Esophagus squamous epithelium (tissue), 5 donors: ENCODE data around the gene NBDY. TPM values are rescaled to one million over a fixed set of nuclear protein-coding genes. Genes with fewer than 3 reads are reported as not detected.
A peak's percentile ranks its signal among the peaks of the same experiment; 100 is the strongest.

Source experiments
- DNase-seq: peaks from one replicate; lab custom pipeline; 2025; lab: John Stamatoyannopoulos, UW
- H3K27ac ChIP-seq, 4 donors: fragments of 200-600 bp; sonication (generic); one replicate each; pipeline ENCODE4 v1.5.1; 2016 to 2019; ENCODE audit warnings: mild to moderate bottlenecking in 1 of 4
- H3K27me3 ChIP-seq, 4 donors: fragments of 200-600 bp; sonication (generic); 1 replicate in 3 of 4; 2 replicates in 1 of 4; pipeline versions ENCODE4 v1.5.1 to v1.6.0; 2017 to 2021; ENCODE audit warnings: antibody characterized with exemption in 1 of 4
- H3K36me3 ChIP-seq, 3 donors: fragments of 200-600 bp; sonication (generic); one replicate each; pipeline ENCODE4 v1.5.1; 2016 to 2019
- H3K4me1 ChIP-seq, 3 donors: fragments of 200-600 bp; sonication (generic); one replicate each; pipeline ENCODE4 v1.5.1; 2017 to 2019
- H3K4me3 ChIP-seq, 4 donors: fragments of 200-600 bp; sonication (generic); 1 replicate in 3 of 4; 2 replicates in 1 of 4; pipeline ENCODE4 v1.5.1; 2016 to 2019; ENCODE audit warnings: mild to moderate bottlenecking in 2 of 4, moderate library complexity in 1 of 4
- H3K9me3 ChIP-seq, 3 donors: fragments of 200-600 bp; sonication (generic); one replicate each; pipeline ENCODE4 v1.5.1; 2016 to 2019
- POLR2A ChIP-seq, 4 donors: fragments of 450-650 bp; IDR thresholded peaks; one replicate each; pipeline ENCODE4 v1.6.1; 2017; ENCODE audit warnings: antibody characterized with exemption in 4 of 4, mild to moderate bottlenecking in 4 of 4, moderate library complexity in 3 of 4
- WGBS, 2 donors: methylation state at CpG; one replicate each; pipeline ENCODE4 v1.1.5; 2018; 5-methylcytosine and 5-hydroxymethylcytosine counted together
- intact Hi-C: fragments of 100-400 bp; cut with DNase I; formaldehyde crosslinking; loops from one replicate; pipeline ENCODE4 v1.15.0; 2022
- total RNA-seq, 4 donors: library from RNA; depleted of rRNA; stranded (reverse); fragments of >200 nt; gene quantifications; one replicate each; pipeline ENCODE4 v1.1.0, GENCODE V29; 2016
- TF ChIP-seq, protein P1 (sequence below), 6 experiments: fragments of 450-650 bp in 4 of 6; fragments of 200-600 bp in 2 of 6; sonication (generic) in 2 of 6; IDR thresholded peaks; one replicate each; pipeline ENCODE4 v1.5.1; 2016 to 2019; ENCODE audit warnings: antibody characterized with exemption in 6 of 6, mild to moderate bottlenecking in 4 of 6, moderate library complexity in 4 of 6
- donor health status: DM: yes; HTN: yes; CAD: no.

NBDY gene
- total RNA-seq, 4 donors from 2014 or later = 8.3 to 17.7 (median 10.8) TPM

DNA sequence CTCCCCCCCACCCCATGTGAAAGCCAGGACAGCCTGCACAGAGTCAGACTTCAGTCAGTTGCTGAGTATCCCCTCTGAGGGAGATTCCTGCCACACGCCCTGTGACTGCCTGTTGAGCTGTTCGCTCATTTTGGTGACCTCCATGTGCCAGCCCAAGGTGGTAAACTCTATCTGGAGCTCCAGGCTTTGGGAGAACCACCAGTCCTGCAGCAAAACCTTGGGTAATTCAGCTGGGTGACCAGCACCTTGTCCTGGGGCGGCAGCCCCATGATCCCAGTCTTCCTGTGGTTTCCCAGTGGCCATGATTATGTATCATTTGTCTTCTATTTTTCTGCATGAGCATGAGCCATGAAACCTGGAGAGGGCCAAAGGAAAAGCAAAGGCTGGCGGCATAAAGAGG lies 73.4 kb downstream of the NBDY start:
- Histone ChIP-seq H3K9me3 (no peaks in the 10 kb centered on the region), H3K27ac (no peak overlapping the region), H3K4me3 (peak overlapping the region in 1 of 4 donors; percentile 74), H3K27me3 (no peaks in the 10 kb centered on the region), H3K4me1 (peaks cover 4 to 30% (median 10%) of the 10 kb centered on the region in 3 donors), H3K36me3 (no peaks in the 10 kb centered on the region)
- WGBS, 2 donors = 48% methylated on average over 3 of the region's 4 CpGs; no CpG with 5 or more reads in 1 of the 2 donors
- no peak for DNase-seq
- TF ChIP-seq, protein P1, sequence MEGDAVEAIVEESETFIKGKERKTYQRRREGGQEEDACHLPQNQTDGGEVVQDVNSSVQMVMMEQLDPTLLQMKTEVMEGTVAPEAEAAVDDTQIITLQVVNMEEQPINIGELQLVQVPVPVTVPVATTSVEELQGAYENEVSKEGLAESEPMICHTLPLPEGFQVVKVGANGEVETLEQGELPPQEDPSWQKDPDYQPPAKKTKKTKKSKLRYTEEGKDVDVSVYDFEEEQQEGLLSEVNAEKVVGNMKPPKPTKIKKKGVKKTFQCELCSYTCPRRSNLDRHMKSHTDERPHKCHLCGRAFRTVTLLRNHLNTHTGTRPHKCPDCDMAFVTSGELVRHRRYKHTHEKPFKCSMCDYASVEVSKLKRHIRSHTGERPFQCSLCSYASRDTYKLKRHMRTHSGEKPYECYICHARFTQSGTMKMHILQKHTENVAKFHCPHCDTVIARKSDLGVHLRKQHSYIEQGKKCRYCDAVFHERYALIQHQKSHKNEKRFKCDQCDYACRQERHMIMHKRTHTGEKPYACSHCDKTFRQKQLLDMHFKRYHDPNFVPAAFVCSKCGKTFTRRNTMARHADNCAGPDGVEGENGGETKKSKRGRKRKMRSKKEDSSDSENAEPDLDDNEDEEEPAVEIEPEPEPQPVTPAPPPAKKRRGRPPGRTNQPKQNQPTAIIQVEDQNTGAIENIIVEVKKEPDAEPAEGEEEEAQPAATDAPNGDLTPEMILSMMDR (IDR thresholded peaks at IDR 0.05) = no peak
- TF ChIP-seq POLR2A (IDR thresholded peaks at IDR 0.05) = no peak
- intact Hi-C loops = no loop called here

GRCh38 chrX:56802921-56803849 lies 74.1 kb downstream of the NBDY start:
- 22 to 33% methylated on average over 6 to 19 of the region's 27 CpGs for WGBS, 2 donors
- intact Hi-C loops = no loop called here
- Histone ChIP-seq H3K27ac (peak overlapping the region; percentile 34 to 80 (median 62)), H3K4me1 (peaks cover 4 to 26% (median 10%) of the 10 kb centered on the region in 3 donors), H3K36me3 (no peaks in the 10 kb centered on the region), H3K27me3 (no peaks in the 10 kb centered on the region), H3K4me3 (peak overlapping the region in 2 of 4 donors; percentile 58 to 74), H3K9me3 (no peaks in the 10 kb centered on the region)
- no peak for DNase-seq
- TF ChIP-seq, protein P1 (IDR thresholded peaks at IDR 0.05) = peak in 5 of 6 experiments; percentile 34 to 71 (median 55)
- no peak for TF ChIP-seq POLR2A (IDR thresholded peaks at IDR 0.05)

- H3K27me3 ChIP-seq = no peaks in the 10 kb centered on the region
- WGBS, 2 donors = 44 to 75% methylated on average over 3 to 6 of the region's 11 CpGs
- intact Hi-C loops = no loop called here
- no peaks in the 10 kb centered on the region for H3K36me3 ChIP-seq
- peaks cover 4 to 25% (median 10%) of the 10 kb centered on the region in 3 donors for H3K4me1 ChIP-seq
- H3K4me3 ChIP-seq = peak overlapping the region in 2 of 4 donors; percentile 58 to 74
- no peak for TF ChIP-seq POLR2A (IDR thresholded peaks at IDR 0.05)
- TF ChIP-seq, protein P1 (IDR thresholded peaks at IDR 0.05) = no peak
- H3K27ac ChIP-seq = peak overlapping the region in 3 of 4 donors; percentile 34 to 73 (median 50)
- no peak for DNase-seq
- H3K9me3 ChIP-seq = no peaks in the 10 kb centered on the region
Measured at GRCh38 chrX:56803850-56804681, 75.0 kb downstream of the NBDY start.

- H3K27ac ChIP-seq = peak overlapping the region in 1 of 4 donors; percentile 50
- no peak for TF ChIP-seq POLR2A (IDR thresholded peaks at IDR 0.05)
- TF ChIP-seq, protein P1 (IDR thresholded peaks at IDR 0.05) = no peak
- no peaks in the 10 kb centered on the region for H3K27me3 ChIP-seq
- no peaks in the 10 kb centered on the region for H3K9me3 ChIP-seq
- H3K4me3 ChIP-seq = no peak overlapping the region
- WGBS, 2 donors = 58 to 86% methylated on average over 1 to 4 of the region's 4 CpGs
- H3K36me3 ChIP-seq = no peaks in the 10 kb centered on the region
- peaks cover 4 to 25% (median 10%) of the 10 kb centered on the region in 3 donors for H3K4me1 ChIP-seq
- intact Hi-C loops = loop anchor here (5.0 kb wide), 1 partner anchor 172 kb away; no protein-coding TSS in a partner anchor
- no peak for DNase-seq
Measured at GRCh38 chrX:56804867-56805266, 75.8 kb downstream of the NBDY start.
